Astrocyte (in vitro differentiated cells and primary cell): ENCODE data around the gene FSTL4.

Experiments
- CTCF ChIP-seq: IDR thresholded peaks from 2 replicates; pipeline ENCODE4 v1.5.1; 2011; ENCODE audit warnings: low read depth, mild to moderate bottlenecking, inconsistent platforms, low read length, moderate library complexity; ENCODE audit not compliant: insufficient read depth
- EZH2 ChIP-seq: IDR thresholded peaks from 2 replicates; pipeline ENCODE4 v1.6.1; 2012; ENCODE audit warnings: mild to moderate bottlenecking, low read length, inconsistent platforms; ENCODE audit not compliant: insufficient read depth

GRCh38 chr5:133639850-133640528 lies 27.6 kb upstream of the FSTL4 start:
- TF ChIP-seq CTCF: no peak
- no peak for TF ChIP-seq EZH2
